ENCODE results near the gene ZNF423.

Gene ZNF423

GRCh38 chr16:49488336-49488735, 367.6 kb downstream of the ZNF423 start:
- Histone ChIP-seq H3F3A (ENCODE audit: control insufficient read depth, insufficient read depth) (no peaks in the 10 kb centered on the region), H4K20me1 (ENCODE audit: control insufficient read depth, insufficient read depth, low read depth, low read length) (no peaks in the 10 kb centered on the region), H3K9me3 (ENCODE audit: control insufficient read depth, insufficient read depth, low read length) (no peaks in the 10 kb centered on the region), H3K4me3 (ENCODE audit: low read length) (no peak overlapping the region), H3K4me1 (ENCODE audit: control insufficient read depth, low read length) (no peaks in the 10 kb centered on the region), H3K36me3 (ENCODE audit: control insufficient read depth, low read length) (no peaks in the 10 kb centered on the region), H3K9me2 (replicated peaks; ENCODE audit: control insufficient read depth, low read length) (no peaks in the 10 kb centered on the region), H3K79me2 (ENCODE audit: control insufficient read depth, low read length) (no peaks in the 10 kb centered on the region), H3K27ac (ENCODE audit: low read depth, low read length) (no peak overlapping the region), H3K4me2 (ENCODE audit: low read length) (no peak overlapping the region), H3K27me3 (ENCODE audit: control insufficient read depth, low read length) (peaks cover 3% of the 10 kb centered on the region; the same call in 1 of the 2 replicates)
- no peak for TF ChIP-seq EZH2phosphoT487 (IDR thresholded peaks at IDR 0.05; ENCODE audit: borderline replicate concordance, low read length)
- TF ChIP-seq, protein P1, sequence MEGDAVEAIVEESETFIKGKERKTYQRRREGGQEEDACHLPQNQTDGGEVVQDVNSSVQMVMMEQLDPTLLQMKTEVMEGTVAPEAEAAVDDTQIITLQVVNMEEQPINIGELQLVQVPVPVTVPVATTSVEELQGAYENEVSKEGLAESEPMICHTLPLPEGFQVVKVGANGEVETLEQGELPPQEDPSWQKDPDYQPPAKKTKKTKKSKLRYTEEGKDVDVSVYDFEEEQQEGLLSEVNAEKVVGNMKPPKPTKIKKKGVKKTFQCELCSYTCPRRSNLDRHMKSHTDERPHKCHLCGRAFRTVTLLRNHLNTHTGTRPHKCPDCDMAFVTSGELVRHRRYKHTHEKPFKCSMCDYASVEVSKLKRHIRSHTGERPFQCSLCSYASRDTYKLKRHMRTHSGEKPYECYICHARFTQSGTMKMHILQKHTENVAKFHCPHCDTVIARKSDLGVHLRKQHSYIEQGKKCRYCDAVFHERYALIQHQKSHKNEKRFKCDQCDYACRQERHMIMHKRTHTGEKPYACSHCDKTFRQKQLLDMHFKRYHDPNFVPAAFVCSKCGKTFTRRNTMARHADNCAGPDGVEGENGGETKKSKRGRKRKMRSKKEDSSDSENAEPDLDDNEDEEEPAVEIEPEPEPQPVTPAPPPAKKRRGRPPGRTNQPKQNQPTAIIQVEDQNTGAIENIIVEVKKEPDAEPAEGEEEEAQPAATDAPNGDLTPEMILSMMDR (IDR thresholded peaks at IDR 0.05; ENCODE audit: low read depth, low read length, poor library complexity, severe bottlenecking) = no peak

GRCh38 chr16:49487746-49488145, 368.2 kb downstream of the ZNF423 start:
- H3K36me3 ChIP-seq (ENCODE audit: control insufficient read depth, low read length) = no peaks in the 10 kb centered on the region
- H4K20me1 ChIP-seq (ENCODE audit: control insufficient read depth, insufficient read depth, low read depth, low read length) = no peaks in the 10 kb centered on the region
- H3K27ac ChIP-seq (ENCODE audit: low read depth, low read length) = no peak overlapping the region
- no peaks in the 10 kb centered on the region for H3F3A ChIP-seq (ENCODE audit: control insufficient read depth, insufficient read depth)
- no peaks in the 10 kb centered on the region for H3K9me2 ChIP-seq (replicated peaks; ENCODE audit: control insufficient read depth, low read length)
- peaks cover 3% of the 10 kb centered on the region; the same call in 1 of the 2 replicates for H3K27me3 ChIP-seq (ENCODE audit: control insufficient read depth, low read length)
- no peaks in the 10 kb centered on the region for H3K4me1 ChIP-seq (ENCODE audit: control insufficient read depth, low read length)
- H3K9me3 ChIP-seq (ENCODE audit: control insufficient read depth, insufficient read depth, low read length) = no peaks in the 10 kb centered on the region
- H3K4me2 ChIP-seq (ENCODE audit: low read length) = no peak overlapping the region
- no peaks in the 10 kb centered on the region for H3K79me2 ChIP-seq (ENCODE audit: control insufficient read depth, low read length)
- H3K4me3 ChIP-seq (ENCODE audit: low read length) = no peak overlapping the region
- TF ChIP-seq, protein P1 (IDR thresholded peaks at IDR 0.05; ENCODE audit: low read depth, low read length, poor library complexity, severe bottlenecking) = no peak

DNA sequence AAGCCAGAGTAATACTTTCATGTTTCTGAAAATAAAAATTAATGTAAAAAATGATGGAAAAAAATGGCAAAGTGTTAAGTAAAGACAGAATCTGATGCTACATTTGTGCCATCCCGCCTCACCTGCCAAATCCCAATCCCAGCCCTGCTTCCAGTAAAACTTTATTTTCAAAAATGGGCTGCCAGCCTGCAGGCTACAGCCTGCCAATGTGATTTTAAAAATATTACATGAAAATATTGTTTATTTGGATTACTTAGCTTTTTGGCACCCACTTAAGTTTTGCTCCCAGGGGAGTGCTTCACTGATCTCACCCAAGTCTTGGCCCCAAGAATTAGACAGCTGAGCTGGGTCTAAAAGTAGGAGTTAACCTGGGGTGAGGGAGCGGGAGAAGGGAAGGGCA, 369.5 kb downstream of the ZNF423 start:
- TF ChIP-seq EZH2phosphoT487 (IDR thresholded peaks at IDR 0.05; ENCODE audit: borderline replicate concordance, low read length) = no peak
- TF ChIP-seq, protein P1 (IDR thresholded peaks at IDR 0.05; ENCODE audit: low read depth, low read length, poor library complexity, severe bottlenecking) = no peak

GRCh38 chr16:49485663-49486062, 370.2 kb downstream of the ZNF423 start:
- no peaks in the 10 kb centered on the region for H3F3A ChIP-seq (ENCODE audit: control insufficient read depth, insufficient read depth)
- H4K20me1 ChIP-seq (ENCODE audit: control insufficient read depth, insufficient read depth, low read depth, low read length) = no peaks in the 10 kb centered on the region
- H3K4me3 ChIP-seq (ENCODE audit: low read length) = no peak overlapping the region
- H3K27ac ChIP-seq (ENCODE audit: low read depth, low read length) = no peak overlapping the region
- no peaks in the 10 kb centered on the region for H3K4me1 ChIP-seq (ENCODE audit: control insufficient read depth, low read length)
- no peaks in the 10 kb centered on the region for H3K9me3 ChIP-seq (ENCODE audit: control insufficient read depth, insufficient read depth, low read length)
- no peaks in the 10 kb centered on the region for H3K9me2 ChIP-seq (replicated peaks; ENCODE audit: control insufficient read depth, low read length)
- H3K36me3 ChIP-seq (ENCODE audit: control insufficient read depth, low read length) = no peaks in the 10 kb centered on the region
- H3K4me2 ChIP-seq (ENCODE audit: low read length) = no peak overlapping the region
- H3K79me2 ChIP-seq (ENCODE audit: control insufficient read depth, low read length) = no peaks in the 10 kb centered on the region
- TF ChIP-seq EZH2phosphoT487 (IDR thresholded peaks at IDR 0.05; ENCODE audit: borderline replicate concordance, low read length) = no peak
- TF ChIP-seq, protein P1 (IDR thresholded peaks at IDR 0.05; ENCODE audit: low read depth, low read length, poor library complexity, severe bottlenecking) = no peak
- peaks cover 6% of the 10 kb centered on the region for H3K27me3 ChIP-seq (ENCODE audit: control insufficient read depth, low read length)

More for the DNA sequence above, 369.5 kb downstream of the ZNF423 start:
- no peaks in the 10 kb centered on the region for H3F3A ChIP-seq (ENCODE audit: control insufficient read depth, insufficient read depth)
- no peaks in the 10 kb centered on the region for H4K20me1 ChIP-seq (ENCODE audit: control insufficient read depth, insufficient read depth, low read depth, low read length)
- no peaks in the 10 kb centered on the region for H3K36me3 ChIP-seq (ENCODE audit: control insufficient read depth, low read length)
- H3K9me2 ChIP-seq (replicated peaks; ENCODE audit: control insufficient read depth, low read length) = no peaks in the 10 kb centered on the region
- no peaks in the 10 kb centered on the region for H3K9me3 ChIP-seq (ENCODE audit: control insufficient read depth, insufficient read depth, low read length)
- H3K4me3 ChIP-seq (ENCODE audit: low read length) = no peak overlapping the region
- H3K4me2 ChIP-seq (ENCODE audit: low read length) = no peak overlapping the region
- no peaks in the 10 kb centered on the region for H3K4me1 ChIP-seq (ENCODE audit: control insufficient read depth, low read length)
- H3K27ac ChIP-seq (ENCODE audit: low read depth, low read length) = no peak overlapping the region
- no peaks in the 10 kb centered on the region for H3K79me2 ChIP-seq (ENCODE audit: control insufficient read depth, low read length)
- peaks cover 3% of the 10 kb centered on the region; the same call in 1 of the 2 replicates for H3K27me3 ChIP-seq (ENCODE audit: control insufficient read depth, low read length)

Data from DOHH2 (cell line).